Ovary (tissue), 9 donors: ENCODE data around the gene CDK11A. TPM values are rescaled to one million over a fixed set of nuclear protein-coding genes. Genes with fewer than 3 reads are reported as not detected.

Source experiments
- DNase-seq, 5 donors: peaks; one replicate each; pipeline ENCODE4 v3.0.0-alpha.2; 2019 to 2020
- H3K27ac ChIP-seq, 2 donors: fragments of 200-600 bp; one replicate each; pipeline versions ENCODE4 v1.5.1 to v1.8.0; 2019 to 2022
- H3K27me3 ChIP-seq: fragments of 200-600 bp; one replicate; pipeline ENCODE4 v1.8.0; 2022
- H3K36me3 ChIP-seq: fragments of 200-600 bp; sonication (generic); one replicate; pipeline ENCODE4 v1.5.1; 2019
- H3K4me1 ChIP-seq: one replicate; pipeline ENCODE4 v1.8.1; 2013; ENCODE audit warnings: mild to moderate bottlenecking, moderate library complexity; ENCODE audit not compliant: insufficient read depth
- H3K4me3 ChIP-seq: fragments of 200-600 bp; sonication (generic); one replicate; pipeline ENCODE4 v1.5.1; 2017
- H3K9me3 ChIP-seq, 2 donors: fragments of 200-600 bp in 1 of 2; sonication (generic) in 1 of 2; one replicate each; pipeline versions ENCODE4 v1.5.1 to v1.8.1; 2013 to 2019; ENCODE audit warnings: mild to moderate bottlenecking in 1 of 2, moderate library complexity in 1 of 2
- CTCF ChIP-seq, 3 donors: fragments of 450-650 bp in 2 of 3; fragments of 200-600 bp in 1 of 3; IDR thresholded peaks; one replicate each; pipeline versions ENCODE4 v1.5.1 to v1.8.0; 2016 to 2022; ENCODE audit warnings: antibody characterized with exemption in 3 of 3, mild to moderate bottlenecking in 1 of 3
- EP300 ChIP-seq: sonication (generic); formaldehyde crosslinking; IDR thresholded peaks from one replicate; pipeline ENCODE4 v1.6.1; 2017; ENCODE audit warnings: antibody characterized with exemption
- POLR2A ChIP-seq: fragments of 450-650 bp; IDR thresholded peaks from one replicate; pipeline ENCODE4 v1.6.1; 2017; ENCODE audit warnings: antibody characterized with exemption, mild to moderate bottlenecking, moderate library complexity
- WGBS, 3 donors: extraction: QIAGEN DNeasy Blood & Tissue Kit in 1 of 3; methylation state at CpG; one replicate each; pipeline versions ENCODE4 v1.1.5 to v1.1.7; 2013 to 2017; 5-methylcytosine and 5-hydroxymethylcytosine counted together
- intact Hi-C, 4 donors: fragments of 100-400 bp; cut with DNase I; formaldehyde crosslinking; loops; one replicate each; pipeline versions ENCODE4 v1.11.0 to v1.15.1; 2022 to 2023
- polyA plus RNA-seq, 2 donors: library from polyadenylated mRNA; stranded (reverse); fragments of 200-250 nt in 1 of 2; fragments of 350-450 nt in 1 of 2; fragmentation: Illumina TruSeq in 1 of 2; extraction: RNeasy Lipid Tissue Mini Kit (QIAGEN cat#74804) in 1 of 2; gene quantifications; one replicate each; pipeline ENCODE4 v1.2.3, GENCODE V29; 2013 to 2014
- total RNA-seq, 7 donors: library from RNA; depleted of rRNA in 2 of 7; stranded (reverse); fragments of >200 nt in 2 of 7; fragmentation: NEBNext Ultra II Directional in 3 of 7; extraction: Animal tissue kit (Norgen Biotek cat#: 25700) in 3 of 7; gene quantifications; one replicate each; pipeline versions ENCODE4 v1.1.0 to v1.2.4, GENCODE V29; 2016 to 2023
- donor health status: DM: no; HTN: no; CAD: no; lungs with moderate emphysema.
- donor health status: DM: no; HTN: no; CAD: no.
- donor health status: Bipolar disorder and iron deficiency.
- donor health status: DM: yes; HTN: yes; CAD: no.
- donor health status: DM: no; HTN: no; CAD: no.
- donor health status: DM: yes; HTN: yes; CAD: no.

Gene CDK11A
- total and polyA plus RNA-seq, 9 donors: 16.7 to 51.3 (median 28.6) TPM

- no peaks in the 10 kb centered on the region for H3K4me1 ChIP-seq
- no peak for TF ChIP-seq CTCF (IDR thresholded peaks at IDR 0.05)
- no peak for TF ChIP-seq EP300
- TF ChIP-seq POLR2A: no peak
- peak in 2 of 5 donors; percentile 20 to 35 for DNase-seq
- WGBS, 3 donors: 83 to 91% (median 84%) methylated on average over 27 of the region's 27 CpGs
- intact Hi-C loops: no loop called here
- no peaks in the 10 kb centered on the region for H3K36me3 ChIP-seq
- H3K27ac ChIP-seq: no peak overlapping the region
- no peaks in the 10 kb centered on the region for H3K27me3 ChIP-seq
- H3K4me3 ChIP-seq: no peak overlapping the region
- H3K9me3 ChIP-seq: no peaks in the 10 kb centered on the region
These were observed 52.6 kb downstream of the CDK11A start for GRCh38 chr1:1671365-1672119.

GRCh38 chr1:1670866-1671265, 53.3 kb downstream of the CDK11A start:
- Histone ChIP-seq H3K36me3 (no peaks in the 10 kb centered on the region), H3K4me3 (no peak overlapping the region), H3K9me3 (no peaks in the 10 kb centered on the region), H3K27me3 (no peaks in the 10 kb centered on the region), H3K27ac (no peak overlapping the region), H3K4me1 (no peaks in the 10 kb centered on the region)
- DNase-seq: peak in 2 of 5 donors; percentile 24 to 31
- no peak for TF ChIP-seq EP300
- intact Hi-C loops: no loop called here
- 89 to 94% (median 90%) methylated on average over 24 of the region's 24 CpGs for WGBS, 3 donors

- H3K36me3 ChIP-seq: no peaks in the 10 kb centered on the region
- H3K4me3 ChIP-seq: no peak overlapping the region
- intact Hi-C loops: loop anchor here in 1 of 4 donors (5.0 kb wide), 1 partner anchor 58 kb away; no protein-coding TSS in a partner anchor
- H3K27ac ChIP-seq: no peak overlapping the region
- no peaks in the 10 kb centered on the region for H3K27me3 ChIP-seq
- peak in 2 of 5 donors; percentile 22 to 35 for DNase-seq
- 86 to 92% (median 90%) methylated on average over 43 of the region's 43 CpGs for WGBS, 3 donors
- TF ChIP-seq POLR2A (no peak), CTCF (IDR thresholded peaks at IDR 0.05) (no peak), EP300 (no peak)
- H3K9me3 ChIP-seq: no peaks in the 10 kb centered on the region
- no peaks in the 10 kb centered on the region for H3K4me1 ChIP-seq
These were observed 54.4 kb downstream of the CDK11A start for GRCh38 chr1:1669468-1670440.

- WGBS, 3 donors: 91 to 94% (median 91%) methylated on average over 15 of the region's 15 CpGs
- intact Hi-C loops: loop anchor here in 1 of 4 donors (5.0 kb wide), 1 partner anchor 61 kb away; no protein-coding TSS in a partner anchor
These were observed 57.6 kb downstream of the CDK11A start for GRCh38 chr1:1666526-1666925.

More at GRCh38 chr1:1666526-1666925, 57.6 kb downstream of the CDK11A start:
- DNase-seq: peak in 2 of 5 donors; percentile 16 to 26
- no peaks in the 10 kb centered on the region for H3K36me3 ChIP-seq
- no peak overlapping the region for H3K4me3 ChIP-seq
- no peak overlapping the region for H3K27ac ChIP-seq
- TF ChIP-seq EP300 (no peak), POLR2A (no peak), CTCF (IDR thresholded peaks at IDR 0.05) (no peak)
- H3K27me3 ChIP-seq: no peaks in the 10 kb centered on the region
- H3K4me1 ChIP-seq: no peaks in the 10 kb centered on the region
- H3K9me3 ChIP-seq: no peaks in the 10 kb centered on the region
